GM12892 (cell line): ENCODE data around the gene CAPSL.
"Not testable (repeated sequence)": the region's sequence is repeated elsewhere in the genome, so short reads cannot be mapped to it uniquely, and the experiment has no call there.

Experiments
- DNase-seq: peaks from one replicate; pipeline ENCODE4 v3.0.0; 2011; ENCODE audit not compliant: insufficient read length
- FAIRE-seq: peaks from 2 replicates; lab custom pipeline; 2011; peaks lifted over from hg19 to GRCh38; lab: Jason Lieb, UNC
- POLR2A ChIP-seq: IDR thresholded peaks from 2 replicates; pipeline ENCODE4 v1.6.1; 2011; ENCODE audit warnings: low read depth, low read length, control low read depth
- POLR2AphosphoS5 ChIP-seq: IDR thresholded peaks from 2 replicates; pipeline ENCODE4 v1.6.1; 2011; ENCODE audit warnings: low read depth, low read length, control low read depth
- TAF1 ChIP-seq: IDR thresholded peaks from 2 replicates; pipeline ENCODE4 v1.6.1; 2011; ENCODE audit warnings: low read depth, mild to moderate bottlenecking, control low read depth, low read length, borderline replicate concordance

The CAPSL gene

DNA sequence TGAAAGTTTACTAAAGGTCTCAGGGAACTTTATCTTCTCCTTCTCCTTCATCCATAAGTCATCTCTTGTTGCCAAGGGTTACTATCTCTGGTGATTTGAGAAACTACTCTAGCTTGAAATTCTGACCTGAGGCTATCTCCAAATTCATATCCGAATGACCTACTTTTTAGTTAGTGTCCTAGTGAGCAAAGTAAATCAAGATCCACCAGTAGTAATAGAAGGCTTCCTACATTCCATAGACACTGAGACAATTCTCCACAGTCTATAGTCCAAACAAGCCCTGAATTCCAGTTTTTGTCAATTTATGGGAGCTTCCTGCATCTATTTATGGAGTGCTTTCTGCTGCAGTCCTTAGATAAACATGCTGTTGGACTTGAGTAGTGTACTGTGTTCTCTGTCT, 76.7 kb downstream of the CAPSL start:
- FAIRE-seq (no peak), DNase-seq (no peak)
- TF ChIP-seq POLR2A (no peak), POLR2AphosphoS5 (no peak), TAF1 (no peak)

DNA sequence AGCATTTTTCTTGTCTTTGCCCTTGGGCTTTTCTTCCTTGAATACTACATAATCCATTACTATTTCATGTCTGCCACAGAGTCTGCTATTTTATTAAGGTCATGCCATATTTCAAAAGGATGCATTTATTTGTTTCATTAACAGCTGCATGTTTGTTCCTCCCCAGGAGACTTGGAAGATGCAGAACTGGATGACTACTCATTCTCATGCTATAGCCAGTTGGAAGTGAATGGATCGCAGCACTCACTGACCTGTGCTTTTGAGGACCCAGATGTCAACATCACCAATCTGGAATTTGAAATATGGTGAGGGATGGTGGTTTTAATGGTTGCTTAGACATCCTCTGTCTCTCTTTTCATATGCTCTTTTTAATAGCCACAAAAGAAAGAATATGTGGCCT, 77.7 kb downstream of the CAPSL start:
- FAIRE-seq: no peak
- TF ChIP-seq POLR2AphosphoS5: no peak
- TF ChIP-seq POLR2A: no peak
- TF ChIP-seq TAF1: no peak
- no peak for DNase-seq

DNA sequence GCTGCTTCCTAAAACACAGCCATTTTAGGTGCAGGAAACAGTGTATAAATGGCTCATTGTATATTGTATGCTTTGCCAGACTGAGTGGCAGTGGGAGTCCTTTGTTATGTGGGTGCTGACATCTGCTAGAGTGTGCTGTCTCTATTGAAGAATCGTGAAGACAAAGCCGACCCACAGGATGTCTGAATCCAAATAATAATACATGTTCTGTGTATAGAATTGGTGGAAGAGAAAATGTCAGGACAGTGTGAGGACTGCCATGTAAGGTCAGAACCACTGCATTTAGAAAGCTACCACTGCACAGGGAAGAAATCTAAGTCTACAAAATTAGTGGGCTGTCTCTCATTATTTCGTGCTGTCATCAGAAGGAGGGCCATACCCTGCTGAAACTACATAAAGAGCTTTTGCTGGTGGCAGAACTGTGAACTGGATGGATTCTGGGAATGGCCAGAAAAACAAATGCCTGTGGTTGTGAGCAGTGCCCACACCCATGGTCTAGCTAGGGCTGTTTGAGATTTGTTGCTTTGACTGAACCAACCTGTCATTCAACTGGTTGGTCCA, 79.2 kb downstream of the CAPSL start:
- no peak for TF ChIP-seq TAF1
- TF ChIP-seq POLR2A: no peak
- no peak for TF ChIP-seq POLR2AphosphoS5
- FAIRE-seq (peak; percentile 58), DNase-seq (no peak)

DNA sequence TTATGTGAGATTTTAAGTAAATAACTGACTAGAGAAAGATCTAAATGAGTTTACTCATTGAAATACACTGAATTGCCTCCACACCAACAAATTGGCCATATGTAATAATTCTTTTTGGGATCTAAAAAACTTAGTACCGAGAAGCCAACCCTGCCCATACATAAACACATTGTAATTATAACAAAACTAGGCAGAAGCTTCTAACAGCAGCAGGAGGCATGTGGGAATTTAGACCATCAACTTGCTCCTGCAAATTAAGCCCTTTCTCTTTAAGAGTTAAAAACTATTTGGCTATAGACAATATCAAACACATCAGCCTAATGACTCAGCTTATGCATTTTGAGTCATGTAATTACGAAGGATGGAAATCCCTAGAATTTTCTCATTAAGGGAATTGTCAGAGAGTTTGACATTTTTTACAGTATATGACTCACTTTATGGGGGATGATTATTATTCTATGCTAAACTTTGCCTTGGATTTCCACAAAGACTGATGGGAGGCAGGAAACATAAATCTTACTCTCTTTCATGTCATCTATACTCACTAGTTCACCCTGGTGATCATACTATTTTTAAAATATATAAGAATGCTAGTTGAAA, 80.7 kb downstream of the CAPSL start:
- FAIRE-seq: peak; percentile 68
- TF ChIP-seq TAF1: no peak
- TF ChIP-seq POLR2A: no peak
- no peak for TF ChIP-seq POLR2AphosphoS5
- DNase-seq: no peak

DNA sequence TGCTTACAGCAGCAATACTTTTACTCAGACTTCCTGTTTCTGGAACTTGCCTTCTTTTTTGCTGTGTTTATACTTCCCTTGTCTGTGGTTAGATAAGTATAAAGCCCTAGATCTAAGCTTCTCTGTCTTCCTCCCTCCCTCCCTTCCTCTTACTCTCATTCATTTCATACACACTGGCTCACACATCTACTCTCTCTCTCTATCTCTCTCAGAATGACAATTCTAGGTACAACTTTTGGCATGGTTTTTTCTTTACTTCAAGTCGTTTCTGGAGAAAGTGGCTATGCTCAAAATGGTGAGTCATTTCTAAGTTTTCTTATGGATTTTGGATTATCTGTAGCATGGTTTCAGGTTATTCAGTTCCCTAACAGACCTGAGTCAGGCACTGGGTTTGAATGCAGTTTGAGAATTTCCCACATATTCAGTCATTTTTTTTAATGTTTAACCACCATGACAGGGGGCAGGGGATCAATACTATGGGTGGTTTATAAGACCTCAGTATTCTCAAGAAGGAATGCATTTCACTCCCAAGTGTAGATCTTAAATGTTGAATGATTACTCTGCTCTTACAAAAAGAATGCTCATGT, 81.6 kb downstream of the CAPSL start, which contains the start of gene IL7R:
IL7R (plus strand) TSS at position 127 of the 587 bp plus-strand sequence; CDS start at position 214, 87 bp downstream.
- TF ChIP-seq TAF1: no peak
- no peak for TF ChIP-seq POLR2AphosphoS5
- TF ChIP-seq POLR2A: no peak
- peak; percentile 33 for FAIRE-seq
- DNase-seq: no peak

DNA sequence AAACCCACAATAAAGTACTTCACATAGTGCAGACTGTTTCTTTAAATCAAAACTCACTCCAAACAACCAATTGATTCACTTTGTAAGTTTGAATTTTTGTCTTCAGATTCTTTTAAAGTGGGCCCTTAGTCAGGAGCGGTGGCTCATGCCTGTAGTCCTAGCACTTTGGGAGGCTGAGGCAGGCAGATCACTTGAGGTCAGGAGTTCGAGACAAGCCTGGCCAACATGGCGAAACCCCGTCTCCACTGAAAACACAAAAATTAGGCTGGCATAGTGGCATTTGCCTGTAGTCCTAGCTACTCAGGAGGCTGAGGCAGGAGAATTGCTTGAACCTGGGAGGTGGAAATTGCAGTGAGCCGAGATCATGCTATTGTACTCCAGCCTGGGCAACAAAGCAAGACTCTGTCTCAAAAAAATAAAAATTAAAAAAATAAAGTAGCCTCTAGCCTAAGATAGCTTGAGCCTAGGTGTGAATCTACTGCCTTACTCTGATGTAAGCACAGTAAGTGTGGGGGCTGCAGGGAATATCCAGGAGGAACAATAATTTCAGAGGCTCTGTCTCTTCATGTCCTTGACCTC, 82.1 kb downstream of the CAPSL start:
- peak; percentile 9 for FAIRE-seq
- DNase-seq: not testable (repeated sequence)

DNA sequence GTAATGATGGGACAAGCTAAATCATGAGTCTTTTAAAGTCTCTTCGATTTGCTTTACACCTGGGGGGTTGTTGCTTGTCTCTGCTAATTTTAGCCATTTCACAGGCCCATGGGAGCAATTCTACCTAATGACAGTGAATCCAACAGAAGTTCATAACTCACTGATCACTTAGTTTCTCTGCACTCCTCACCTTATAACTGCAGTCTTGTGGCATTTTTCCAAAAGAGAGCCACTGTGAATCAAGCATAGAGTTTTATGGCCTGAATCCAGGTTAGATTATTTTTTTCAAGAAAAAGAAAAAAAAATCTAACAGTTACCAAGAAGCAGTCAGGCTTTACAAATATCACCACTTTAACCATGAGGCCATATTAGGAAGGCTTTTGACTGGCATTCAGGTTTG, 83.2 kb downstream of the CAPSL start:
- DNase-seq (no peak), FAIRE-seq (no peak)
- no peak for TF ChIP-seq POLR2A
- no peak for TF ChIP-seq POLR2AphosphoS5
- TF ChIP-seq TAF1: no peak
